Natural killer cell (primary cell): ENCODE results near the gene CST3. TPM values are rescaled to one million over a fixed set of nuclear protein-coding genes. Genes with fewer than 3 reads are reported as not detected.
A peak's percentile ranks its signal among the peaks of the same experiment; 100 is the strongest.
"Not testable (repeated sequence)": the region's sequence is repeated elsewhere in the genome, so short reads cannot be mapped to it uniquely, and the experiment has no call there.

Experiments used
- ATAC-seq, 3 donors: fragments of 150-1000 bp in 2 of 3; fragments of 200-7000 bp in 1 of 3; cut with Tn5 transposase; 1 replicate in 1 of 3; 2 replicates in 2 of 3; pipeline ENCODE4 v1.10.0; 2021; ENCODE audit warnings: mild to moderate bottlenecking in 2 of 3, moderate library complexity in 2 of 3
- DNase-seq, 2 donors: peaks; one replicate each; pipeline versions ENCODE4 v3.0.0 to v3.0.0-alpha.2; 2013 to 2021; ENCODE audit warnings: mixed read lengths in 1 of 2
- H3K27ac ChIP-seq: one replicate; pipeline ENCODE4 v1.5.1; 2013; ENCODE audit warnings: mild to moderate bottlenecking, low read length
- H3K27me3 ChIP-seq: one replicate; pipeline ENCODE4 v1.6.1; 2013; ENCODE audit warnings: low read length; ENCODE audit not compliant: control insufficient read depth, insufficient read depth
- H3K36me3 ChIP-seq: one replicate; pipeline ENCODE4 v1.6.1; 2013; ENCODE audit warnings: low read length; ENCODE audit not compliant: control insufficient read depth, insufficient read depth
- H3K4me1 ChIP-seq: one replicate; pipeline ENCODE4 v1.6.1; 2013; ENCODE audit warnings: low read length; ENCODE audit not compliant: control insufficient read depth, insufficient read depth
- H3K4me3 ChIP-seq: one replicate; pipeline ENCODE4 v1.5.1; 2013; ENCODE audit warnings: low read length
- H3K9me3 ChIP-seq: one replicate; pipeline ENCODE4 v1.6.1; 2013; ENCODE audit warnings: low read length; ENCODE audit not compliant: control insufficient read depth, insufficient read depth
- H3K27ac Mint-ChIP-seq, 2 donors: one replicate each; pipeline ENCODE4 v1.8.0; 2022; ENCODE audit warnings: mild to moderate bottlenecking in 2 of 2, mixed read lengths in 2 of 2, moderate library complexity in 1 of 2
- H3K27me3 Mint-ChIP-seq, 2 donors: one replicate each; pipeline ENCODE4 v1.8.0; 2022; ENCODE audit warnings: low read depth in 2 of 2, mixed read lengths in 2 of 2
- H3K36me3 Mint-ChIP-seq: one replicate; pipeline ENCODE4 v1.8.0; 2022; ENCODE audit warnings: mixed read lengths
- H3K4me1 Mint-ChIP-seq, 2 donors: one replicate each; pipeline ENCODE4 v1.8.0; 2022; ENCODE audit warnings: mixed read lengths in 2 of 2
- H3K4me3 Mint-ChIP-seq: one replicate; pipeline ENCODE4 v1.8.0; 2022; ENCODE audit warnings: mild to moderate bottlenecking, moderate library complexity, mixed read lengths
- H3K9me3 Mint-ChIP-seq, 2 donors: one replicate each; pipeline ENCODE4 v1.8.0; 2022; ENCODE audit warnings: mixed read lengths in 2 of 2
- WGBS: methylation state at CpG from one replicate; pipeline ENCODE4 v1.1.7; 2013; ENCODE audit warnings: missing lambda C conversion rate; ENCODE audit not compliant: insufficient coverage; 5-methylcytosine and 5-hydroxymethylcytosine counted together
- intact Hi-C: fragments of 100-400 bp; cut with micrococcal nuclease; formaldehyde crosslinking; loops from one replicate; pipeline ENCODE4 v1.14.2; 2022
- total RNA-seq, 4 donors: library from RNA; stranded (reverse); fragments of 120-200 nt in 1 of 4; gene quantifications; one replicate each; pipeline versions ENCODE4 v1.2.3 to v1.2.4, GENCODE V29; 2013 to 2022
- TF ChIP-seq, protein P1 (sequence below): fragments of 200-600 bp; IDR thresholded peaks from one replicate; pipeline ENCODE4 v1.8.0; 2022; ENCODE audit warnings: antibody characterized with exemption

Gene CST3
- total RNA-seq, 3 donors from 2014 or later (not counting 1 experiment from before 2014, with no cell fraction given), result 30.0 to 118 (median 83.8) TPM

DNA sequence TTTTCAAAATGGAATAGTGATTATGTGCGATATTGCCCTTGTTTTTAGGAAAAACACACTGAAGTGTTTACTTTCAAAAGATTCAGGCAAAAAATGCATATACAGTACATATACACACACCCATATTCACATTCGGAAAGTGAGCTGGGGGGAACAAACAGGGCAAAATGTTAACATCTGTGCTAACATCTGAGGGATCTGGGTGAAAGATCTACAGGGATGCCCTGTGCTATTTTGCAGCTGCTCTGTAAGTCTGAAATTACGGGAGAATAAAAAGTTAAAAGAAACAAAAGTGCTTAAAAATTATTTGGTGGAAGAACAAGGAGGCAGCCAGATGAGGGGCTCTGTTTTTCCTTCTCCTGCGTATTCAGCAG is 860 bp downstream of the CST3 start:
- Mint-ChIP-seq H3K27ac (peak overlapping the region; percentile 60 to 77), H3K4me1 (peaks cover 6 to 19% of the 10 kb centered on the region in 2 donors), H3K36me3 (no peaks in the 10 kb centered on the region), H3K9me3 (no peaks in the 10 kb centered on the region), H3K27me3 (no peaks in the 10 kb centered on the region), H3K4me3 (peak overlapping the region; percentile 93)
- H3K36me3 ChIP-seq, result no peaks in the 10 kb centered on the region
- no peak for DNase-seq
- H3K4me3 ChIP-seq, result peak overlapping the region; percentile 35
- no peaks in the 10 kb centered on the region for H3K9me3 ChIP-seq
- no peak overlapping the region for H3K27ac ChIP-seq
- H3K4me1 ChIP-seq, result peaks cover 16% of the 10 kb centered on the region
- ATAC-seq, result no peak
- WGBS, result 47% methylated on average over 3 of the region's 4 CpGs
- H3K27me3 ChIP-seq, result no peaks in the 10 kb centered on the region
- TF ChIP-seq, protein P1, sequence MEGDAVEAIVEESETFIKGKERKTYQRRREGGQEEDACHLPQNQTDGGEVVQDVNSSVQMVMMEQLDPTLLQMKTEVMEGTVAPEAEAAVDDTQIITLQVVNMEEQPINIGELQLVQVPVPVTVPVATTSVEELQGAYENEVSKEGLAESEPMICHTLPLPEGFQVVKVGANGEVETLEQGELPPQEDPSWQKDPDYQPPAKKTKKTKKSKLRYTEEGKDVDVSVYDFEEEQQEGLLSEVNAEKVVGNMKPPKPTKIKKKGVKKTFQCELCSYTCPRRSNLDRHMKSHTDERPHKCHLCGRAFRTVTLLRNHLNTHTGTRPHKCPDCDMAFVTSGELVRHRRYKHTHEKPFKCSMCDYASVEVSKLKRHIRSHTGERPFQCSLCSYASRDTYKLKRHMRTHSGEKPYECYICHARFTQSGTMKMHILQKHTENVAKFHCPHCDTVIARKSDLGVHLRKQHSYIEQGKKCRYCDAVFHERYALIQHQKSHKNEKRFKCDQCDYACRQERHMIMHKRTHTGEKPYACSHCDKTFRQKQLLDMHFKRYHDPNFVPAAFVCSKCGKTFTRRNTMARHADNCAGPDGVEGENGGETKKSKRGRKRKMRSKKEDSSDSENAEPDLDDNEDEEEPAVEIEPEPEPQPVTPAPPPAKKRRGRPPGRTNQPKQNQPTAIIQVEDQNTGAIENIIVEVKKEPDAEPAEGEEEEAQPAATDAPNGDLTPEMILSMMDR, result no peak
- intact Hi-C loops, result no loop called here

- Mint-ChIP-seq H3K27ac (peak overlapping the region; percentile 60 to 77), H3K27me3 (no peaks in the 10 kb centered on the region), H3K36me3 (no peaks in the 10 kb centered on the region), H3K4me1 (peaks cover 6 to 19% of the 10 kb centered on the region in 2 donors), H3K9me3 (no peaks in the 10 kb centered on the region), H3K4me3 (peak overlapping the region; percentile 93)
- Histone ChIP-seq H3K9me3 (no peaks in the 10 kb centered on the region), H3K27me3 (no peaks in the 10 kb centered on the region), H3K27ac (no peak overlapping the region), H3K36me3 (no peaks in the 10 kb centered on the region), H3K4me1 (peaks cover 14% of the 10 kb centered on the region), H3K4me3 (no peak overlapping the region)
- ATAC-seq, result no peak
- TF ChIP-seq, protein P1, result no peak
- 93% methylated on average over 19 of the region's 19 CpGs for WGBS
- DNase-seq, result no peak
- intact Hi-C loops, result no loop called here
Observed at GRCh38 chr20:23636182-23636907, 1.4 kb downstream of the CST3 start.

DNA sequence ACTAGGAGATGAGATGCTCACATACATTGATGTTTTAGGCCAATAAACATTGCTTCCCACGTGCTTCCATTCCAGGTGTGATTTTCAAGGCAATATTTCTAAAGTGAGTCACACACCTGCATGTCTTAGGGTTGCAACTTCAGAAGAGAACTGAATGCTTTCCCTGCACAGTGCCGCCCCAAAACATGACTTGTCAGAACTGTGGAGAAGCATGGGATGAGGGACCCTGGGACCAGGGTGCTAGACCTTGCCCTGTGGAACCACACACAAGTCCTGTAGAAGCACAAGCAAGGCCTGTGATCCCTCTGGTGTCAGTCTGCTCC is 2.0 kb downstream of the CST3 start:
- H3K4me3 ChIP-seq, H3K27me3 Mint-ChIP-seq, H3K4me3 Mint-ChIP-seq, H3K36me3 Mint-ChIP-seq, H3K9me3 Mint-ChIP-seq, ATAC-seq, DNase-seq, H3K27ac Mint-ChIP-seq, H3K9me3 ChIP-seq, H3K27me3 ChIP-seq, intact Hi-C loops, H3K27ac ChIP-seq, H3K36me3 ChIP-seq: not testable (repeated sequence)
- H3K4me1 ChIP-seq, result peaks cover 13% of the 10 kb centered on the region
- H3K4me1 Mint-ChIP-seq, result peaks cover 6 to 19% of the 10 kb centered on the region in 2 donors
- 80% methylated on average over 1 of the region's 2 CpGs for WGBS

DNA sequence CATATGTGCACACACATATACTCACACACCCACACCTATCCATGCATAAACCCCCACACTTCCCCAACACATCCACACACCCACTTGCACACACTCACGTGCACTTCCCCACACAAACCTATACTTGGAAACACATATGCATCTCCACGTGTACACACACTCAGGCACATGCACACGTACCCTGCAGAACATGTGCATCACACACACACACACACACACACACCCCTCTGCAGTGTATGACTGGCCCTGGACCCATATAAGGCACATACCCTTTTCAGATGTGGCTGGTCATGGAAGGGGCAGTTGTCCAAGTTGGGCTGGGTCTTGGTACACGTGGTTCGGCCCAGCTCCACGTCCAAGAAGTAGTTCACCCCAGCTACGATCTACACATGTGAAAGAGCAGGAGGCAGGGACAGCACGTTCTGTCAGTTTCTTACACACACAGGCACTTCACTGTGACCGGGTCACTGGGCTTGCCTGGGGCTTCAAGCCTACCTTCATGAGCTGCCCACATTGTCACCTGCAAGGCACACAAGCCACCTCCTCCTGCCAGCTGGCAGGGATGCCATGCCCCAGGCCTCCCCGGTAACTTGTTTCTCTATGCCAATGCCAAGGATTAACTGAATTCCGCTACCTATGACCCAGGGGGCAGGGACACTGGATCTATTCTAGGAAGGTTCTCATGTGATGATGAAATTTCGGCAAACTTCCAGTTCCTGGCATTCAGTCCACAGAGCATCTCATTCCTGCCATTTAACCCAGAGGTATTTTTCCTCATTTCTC is 2.6 kb downstream of the CST3 start:
- H3K4me1 ChIP-seq, result peaks cover 10% of the 10 kb centered on the region
- H3K36me3 ChIP-seq, result no peaks in the 10 kb centered on the region
- H3K4me3 Mint-ChIP-seq, result no peak overlapping the region
- no peak overlapping the region for H3K4me3 ChIP-seq
- no peak overlapping the region for H3K27ac Mint-ChIP-seq
- no peak overlapping the region for H3K27ac ChIP-seq
- DNase-seq (no peak), ATAC-seq (peak in 1 of 3 donors; percentile 10)
- H3K9me3 Mint-ChIP-seq, result no peaks in the 10 kb centered on the region
- TF ChIP-seq, protein P1, result no peak
- H3K27me3 Mint-ChIP-seq, result no peaks in the 10 kb centered on the region
- H3K4me1 Mint-ChIP-seq, result peaks cover 6 to 19% of the 10 kb centered on the region in 2 donors
- intact Hi-C loops, result no loop called here
- no peaks in the 10 kb centered on the region for H3K27me3 ChIP-seq
- no peaks in the 10 kb centered on the region for H3K36me3 Mint-ChIP-seq
- no peaks in the 10 kb centered on the region for H3K9me3 ChIP-seq
- 81% methylated on average over 12 of the region's 12 CpGs for WGBS
